IMR-90 (cell line): ENCODE results near the gene SIK2. TPM values are rescaled to one million over a fixed set of nuclear protein-coding genes. Genes with fewer than 3 reads are reported as not detected.

ENCODE experiments used
- ATAC-seq: fragments of 200-7000 bp; cut with Tn5 transposase; 2 replicates; pipeline ENCODE4 v1.9.1; 2020; ENCODE audit warnings: low read depth, mild to moderate bottlenecking, moderate library complexity
- BruUV-seq: library from RNA; stranded (reverse); fragments of 400-500 nt; replicated peaks from 2 replicates; lab custom pipeline; 2021; lab: Mats Ljungman, UMichigan
- CTCF ChIA-PET: fragments of 300-600 bp; formaldehyde crosslinking; extraction: SDS; loops from one replicate; lab custom pipeline; 2021; ENCODE audit warnings: antibody characterized with exemption; lab: Yijun Ruan, JAX
- POLR2A ChIA-PET: fragments of 300-600 bp; sonication (Branson Sonifier 250); formaldehyde crosslinking; loops from one replicate; lab custom pipeline; 2022; ENCODE audit warnings: antibody characterized with exemption; ENCODE audit not compliant: unreplicated experiment; lab: Charles Lee
- DNase-seq: peaks from one replicate; pipeline ENCODE4 v3.0.0; 2013
- H2AFZ ChIP-seq: replicated peaks from 2 replicates; pipeline ENCODE3; 2013; ENCODE audit warnings: low read length, mild to moderate bottlenecking; ENCODE audit not compliant: poor library complexity
- H2AK5ac ChIP-seq: 2 replicates; pipeline ENCODE4 v1.6.1; 2013; ENCODE audit warnings: low read depth, low read length, inconsistent platforms
- H2AK9ac ChIP-seq: replicated peaks from 2 replicates; pipeline ENCODE3; 2013; ENCODE audit warnings: mild to moderate bottlenecking, low read depth, low read length, moderate library complexity; ENCODE audit not compliant: poor library complexity
- H2BK120ac ChIP-seq: 2 replicates; pipeline ENCODE4 v1.6.1; 2013; ENCODE audit warnings: low read depth, low read length, inconsistent platforms
- H2BK15ac ChIP-seq: 3 replicates; pipeline ENCODE4 v1.6.1; 2013; ENCODE audit warnings: low read depth, low read length, inconsistent platforms
- H2BK20ac ChIP-seq: 2 replicates; pipeline ENCODE4 v1.6.1; 2013; ENCODE audit warnings: low read depth, mild to moderate bottlenecking, inconsistent platforms, low read length, moderate library complexity
- H2BK5ac ChIP-seq: 2 replicates; pipeline ENCODE4 v1.6.1; 2013; ENCODE audit warnings: mild to moderate bottlenecking, low read depth, low read length, inconsistent platforms; ENCODE audit not compliant: poor library complexity, severe bottlenecking
- H3K14ac ChIP-seq: replicated peaks from 2 replicates; pipeline ENCODE4 v1.6.1; 2013; ENCODE audit warnings: low read depth, low read length, inconsistent platforms
- H3K18ac ChIP-seq: 2 replicates; pipeline ENCODE4 v1.6.1; 2013; ENCODE audit warnings: low read depth, low read length, control low read depth
- H3K23ac ChIP-seq: 2 replicates; pipeline ENCODE4 v1.6.1; 2013; ENCODE audit warnings: low read depth, low read length, inconsistent platforms
- H3K27ac ChIP-seq: 2 replicates; pipeline ENCODE4 v1.5.1; 2013; ENCODE audit warnings: mild to moderate bottlenecking, control low read depth, low read length; ENCODE audit not compliant: insufficient read depth
- H3K27me3 ChIP-seq: 2 replicates; pipeline ENCODE4 v1.6.1; 2013; ENCODE audit warnings: low read length; ENCODE audit not compliant: control insufficient read depth, insufficient read depth
- H3K36me3 ChIP-seq: 2 replicates; pipeline ENCODE4 v1.6.1; 2013; ENCODE audit warnings: low read length, mixed read lengths; ENCODE audit not compliant: control insufficient read depth, insufficient read depth
- H3K4ac ChIP-seq: 2 replicates; pipeline ENCODE4 v1.6.1; 2013; ENCODE audit warnings: low read depth, low read length, inconsistent platforms
- H3K4me1 ChIP-seq: 2 replicates; pipeline ENCODE4 v1.6.1; 2013; ENCODE audit warnings: low read length, mixed read lengths; ENCODE audit not compliant: control insufficient read depth, insufficient read depth
- H3K4me2 ChIP-seq: 2 replicates; pipeline ENCODE4 v1.6.1; 2013; ENCODE audit warnings: low read depth, mild to moderate bottlenecking, control low read depth, low read length, moderate library complexity
- H3K4me3 ChIP-seq: 2 replicates; pipeline ENCODE4 v1.5.1; 2013; ENCODE audit warnings: low read depth, mild to moderate bottlenecking, control low read depth, low read length, moderate library complexity; ENCODE audit not compliant: insufficient read depth
- H3K56ac ChIP-seq: 2 replicates; pipeline ENCODE4 v1.6.1; 2013; ENCODE audit warnings: low read length, inconsistent platforms; ENCODE audit not compliant: insufficient read depth; ENCODE audit errors: extremely low read depth
- H3K79me1 ChIP-seq, 2 experiments: 2 replicates each; pipeline ENCODE4 v1.6.1; 2013; ENCODE audit warnings: low read length in 2 of 2, inconsistent platforms in 1 of 2, low read depth in 1 of 2
- H3K9ac ChIP-seq: 2 replicates; pipeline ENCODE4 v1.6.1; 2013; ENCODE audit warnings: low read depth, low read length, control low read depth
- H3K9me1 ChIP-seq: 2 replicates; pipeline ENCODE4 v1.6.1; 2013; ENCODE audit warnings: low read length, inconsistent platforms; ENCODE audit not compliant: insufficient read depth
- H3K9me3 ChIP-seq: 2 replicates; pipeline ENCODE4 v1.6.1; 2013; ENCODE audit warnings: low read length; ENCODE audit not compliant: control insufficient read depth, insufficient read depth
- H4K20me1 ChIP-seq: 2 replicates; pipeline ENCODE4 v1.6.1; 2013; ENCODE audit warnings: low read length, inconsistent platforms; ENCODE audit not compliant: insufficient read depth
- H4K5ac ChIP-seq: 2 replicates; pipeline ENCODE4 v1.6.1; 2013; ENCODE audit warnings: mild to moderate bottlenecking, low read depth, low read length, control low read depth
- H4K8ac ChIP-seq, 2 experiments: 2 replicates each; pipeline ENCODE4 v1.6.1; 2013; ENCODE audit warnings: low read depth in 2 of 2, low read length in 2 of 2, control low read depth in 1 of 2, inconsistent platforms in 1 of 2
- H4K91ac ChIP-seq: 2 replicates; pipeline ENCODE4 v1.6.1; 2013; ENCODE audit warnings: low read depth, low read length, inconsistent platforms; ENCODE audit not compliant: insufficient read depth
- RFX5 ChIP-seq: IDR thresholded peaks from 2 replicates; pipeline ENCODE4 v1.8.0; 2012; ENCODE audit warnings: low read depth, mild to moderate bottlenecking, low read length, moderate library complexity
- WGBS, 2 experiments: methylation state at CpG; one replicate each; pipeline versions ENCODE4 v1.1.5 to v1.1.7; 2013; ENCODE audit warnings: missing lambda C conversion rate in 2 of 2; ENCODE audit not compliant: insufficient read length in 1 of 2; ENCODE audit errors: extremely low coverage in 2 of 2; 5-methylcytosine and 5-hydroxymethylcytosine counted together
- dilution Hi-C: fragments of 300-500 bp; cut with HindIII; formaldehyde crosslinking; loops from one replicate; pipeline ENCODE4 v1.14.3; 2018; ENCODE audit warnings: low sequenced_read_pairs; ENCODE audit not compliant: unreplicated experiment
- in situ Hi-C: fragments of 300-500 bp; cut with MboI; formaldehyde crosslinking; loops from 3 replicates; pipeline ENCODE4 v1.14.3; 2019; ENCODE audit warnings: low sequenced_read_pairs, inconsistent platforms, mixed read lengths
- intact Hi-C: fragments of 100-400 bp; cut with micrococcal nuclease; formaldehyde crosslinking; loops from 2 replicates; pipeline ENCODE4 v1.10.0; 2022
- polyA plus RNA-seq, 3 experiments: library from polyadenylated mRNA; depleted of rRNA; stranded (reverse); fragments of >200 nt; gene quantifications; 2 replicates each; pipeline ENCODE4 v1.2.3, GENCODE V29; 2012; ENCODE audit warnings: low replicate concordance in 1 of 3
- total RNA-seq: library from RNA; depleted of rRNA; stranded (reverse); fragments of >200 nt; gene quantifications from 2 replicates; pipeline ENCODE4 v1.2.3, GENCODE V29; 2012
- TF ChIP-seq, protein P1 (sequence below): fragments of 150-350 bp; IDR thresholded peaks from 2 replicates; pipeline ENCODE4 v1.6.1; 2016; ENCODE audit warnings: low read depth, mild to moderate bottlenecking, low read length, moderate library complexity, borderline replicate concordance

The SIK2 gene
- total and polyA plus RNA-seq, 2 of the 4 experiments (the other 2 are of a cell fraction), result 7.9 to 10.4 TPM

DNA sequence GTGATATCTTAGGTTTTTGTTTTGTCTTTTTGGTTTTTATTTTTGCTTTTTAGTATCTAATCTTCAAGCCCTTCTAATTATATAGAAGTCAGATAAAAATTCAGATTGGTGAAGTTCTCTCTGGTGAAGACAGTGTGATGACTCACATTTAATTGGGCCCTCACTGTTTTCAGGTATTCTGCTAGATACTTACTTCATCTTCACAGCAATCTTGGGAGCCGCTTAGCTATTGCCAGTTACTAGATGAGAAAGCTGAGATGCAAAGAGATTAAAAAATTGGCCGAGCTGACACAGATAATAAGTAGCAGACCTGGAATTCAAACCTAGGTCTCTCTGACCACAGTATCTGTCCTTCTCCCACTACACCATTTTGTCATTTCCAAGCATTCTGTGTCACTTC is 88.9 kb downstream of the SIK2 start:
- H4K8ac ChIP-seq, result no peak overlapping the region
- intact Hi-C loops, result loop anchor here (5.0 to 10.0 kb wide), 2 partner anchors 39 to 86 kb away; partner anchors contain the start of gene SIK2
- H3K4me3 ChIP-seq, result no peak overlapping the region
- H3K9me3 ChIP-seq, result no peaks in the 10 kb centered on the region
- no peak overlapping the region for H2BK5ac ChIP-seq
- no peak overlapping the region for H2AFZ ChIP-seq
- WGBS, 2 experiments, result no CpG with 5 or more reads among the region's 2 CpGs
- DNase-seq, result no peak
- H3K36me3 ChIP-seq, result peaks cover 9% of the 10 kb centered on the region
- peaks cover 15 to 26% of the 10 kb centered on the region in 2 experiments for H3K79me1 ChIP-seq
- H3K23ac ChIP-seq, result no peak overlapping the region
- H3K14ac ChIP-seq, result no peak overlapping the region
- TF ChIP-seq RFX5, result no peak
- TF ChIP-seq, protein P1, sequence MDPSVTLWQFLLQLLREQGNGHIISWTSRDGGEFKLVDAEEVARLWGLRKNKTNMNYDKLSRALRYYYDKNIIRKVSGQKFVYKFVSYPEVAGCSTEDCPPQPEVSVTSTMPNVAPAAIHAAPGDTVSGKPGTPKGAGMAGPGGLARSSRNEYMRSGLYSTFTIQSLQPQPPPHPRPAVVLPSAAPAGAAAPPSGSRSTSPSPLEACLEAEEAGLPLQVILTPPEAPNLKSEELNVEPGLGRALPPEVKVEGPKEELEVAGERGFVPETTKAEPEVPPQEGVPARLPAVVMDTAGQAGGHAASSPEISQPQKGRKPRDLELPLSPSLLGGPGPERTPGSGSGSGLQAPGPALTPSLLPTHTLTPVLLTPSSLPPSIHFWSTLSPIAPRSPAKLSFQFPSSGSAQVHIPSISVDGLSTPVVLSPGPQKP, result no peak
- no peak for ATAC-seq
- H3K9me1 ChIP-seq, result peaks cover 4% of the 10 kb centered on the region
- no peak overlapping the region for H2AK5ac ChIP-seq
- H2BK20ac ChIP-seq, result no peak overlapping the region
- no peaks in the 10 kb centered on the region for H4K20me1 ChIP-seq
- H3K4ac ChIP-seq, result no peak overlapping the region
- in situ Hi-C loops, result no loop called here
- no peak overlapping the region for H3K56ac ChIP-seq
- no peak overlapping the region for H2BK120ac ChIP-seq
- H4K5ac ChIP-seq, result no peak overlapping the region
- no peak overlapping the region for H3K9ac ChIP-seq
- no peak overlapping the region; the same call in 1 of the 2 replicates for H3K18ac ChIP-seq
- ChIA-PET POLR2A (no interaction called here), CTCF (interaction anchor here (1.3 kb wide), 1 partner anchor 41 kb away, joined by 4 read pairs; no protein-coding TSS in a partner anchor)
- H3K27me3 ChIP-seq, result no peaks in the 10 kb centered on the region
- no peak overlapping the region for H3K4me2 ChIP-seq
- H2AK9ac ChIP-seq, result no peak overlapping the region
- dilution Hi-C loops, result no loop called here
- no TSS peak for BruUV-seq
- 0 out of 3 replicates have a peak overlapping the region, but pooled peaks have one; percentile 42 for H2BK15ac ChIP-seq
- H3K27ac ChIP-seq, result no peak overlapping the region
- no peak overlapping the region for H4K91ac ChIP-seq
- H3K4me1 ChIP-seq, result peaks cover 6% of the 10 kb centered on the region
